Colonic mucosa (tissue), 4 donors: Measurements from ENCODE around the gene MCAM. TPM values are rescaled to one million over a fixed set of nuclear protein-coding genes. Genes with fewer than 3 reads are reported as not detected.

ENCODE experiments used
- DNase-seq: peaks from one replicate; pipeline ENCODE4 v3.0.0-alpha.2; 2020
- H3K27ac ChIP-seq: fragments of 200-600 bp; one replicate; pipeline ENCODE4 v1.8.0; 2021
- H3K27me3 ChIP-seq: fragments of 200-600 bp; one replicate; pipeline ENCODE4 v1.8.0; 2021
- H3K36me3 ChIP-seq: fragments of 200-600 bp; one replicate; pipeline ENCODE4 v1.8.0; 2021
- H3K4me1 ChIP-seq: fragments of 200-600 bp; one replicate; pipeline ENCODE4 v1.8.0; 2021; ENCODE audit warnings: mild to moderate bottlenecking
- H3K4me3 ChIP-seq: fragments of 200-600 bp; one replicate; pipeline ENCODE4 v1.8.0; 2021
- H3K9ac ChIP-seq, 2 donors: one replicate each; pipeline ENCODE4 v1.7.0; 2013; ENCODE audit warnings: control low read depth in 2 of 2, low read depth in 2 of 2, low read length in 2 of 2
- H3K9me3 ChIP-seq: fragments of 200-600 bp; one replicate; pipeline ENCODE4 v1.8.0; 2021
- CTCF ChIP-seq: fragments of 200-600 bp; IDR thresholded peaks from one replicate; pipeline ENCODE4 v1.8.0; 2022; ENCODE audit warnings: antibody characterized with exemption, mild to moderate bottlenecking
- intact Hi-C: fragments of 100-400 bp; cut with DNase I; formaldehyde crosslinking; loops from one replicate; pipeline ENCODE4 v1.14.1; 2022
- total RNA-seq, 2 donors: library from RNA; stranded (reverse); fragmentation: NEBNext Ultra II Directional in 1 of 2; extraction: Animal tissue kit (Norgen Biotek cat#: 25700) in 1 of 2; gene quantifications; one replicate each; pipeline ENCODE4 v1.2.1, GENCODE V29; 2021
- donor health status: healthy.
- donor health status: DM: no; HTN: no; CAD: no.
- donor health status: DM: no; HTN: no; CAD: no.

The MCAM gene
- total RNA-seq, 2 donors from 2014 or later = 5.4 to 36.9 TPM

GRCh38 chr11:119347940-119348605 is 31.1 kb upstream of the MCAM start:
- no peak overlapping the region for H3K9ac ChIP-seq
- H3K27ac ChIP-seq = no peak overlapping the region
- H3K36me3 ChIP-seq = no peaks in the 10 kb centered on the region
- intact Hi-C loops = no loop called here
- no peak overlapping the region for H3K4me3 ChIP-seq
- no peak for TF ChIP-seq CTCF
- H3K4me1 ChIP-seq = no peaks in the 10 kb centered on the region
- no peaks in the 10 kb centered on the region for H3K9me3 ChIP-seq
- DNase-seq = no peak
- no peaks in the 10 kb centered on the region for H3K27me3 ChIP-seq

DNA sequence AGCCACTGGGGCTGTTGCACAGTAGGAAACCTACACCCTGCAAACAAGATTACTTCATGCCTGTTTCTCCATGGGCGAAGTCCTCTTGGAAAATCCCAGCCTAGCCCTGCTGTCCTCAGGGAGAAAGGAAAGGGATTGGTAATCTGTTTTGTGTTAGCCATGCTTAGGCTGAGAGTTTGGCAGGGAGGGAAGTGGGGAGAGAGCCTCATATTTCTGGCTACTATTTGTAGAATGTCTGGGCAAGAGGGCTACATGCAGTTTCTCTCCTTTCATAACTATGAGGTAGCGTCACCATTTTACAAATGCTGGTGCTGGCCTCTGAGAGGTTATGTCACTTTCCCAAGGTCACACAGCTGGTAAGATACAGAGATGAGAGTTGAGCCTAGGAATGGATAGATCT is 30.3 kb upstream of the MCAM start:
- intact Hi-C loops = no loop called here
- no peak for TF ChIP-seq CTCF
- H3K27ac ChIP-seq = no peak overlapping the region
- no peaks in the 10 kb centered on the region for H3K4me1 ChIP-seq
- H3K4me3 ChIP-seq = no peak overlapping the region
- H3K27me3 ChIP-seq = no peaks in the 10 kb centered on the region
- no peak overlapping the region for H3K9ac ChIP-seq
- no peaks in the 10 kb centered on the region for H3K9me3 ChIP-seq
- no peaks in the 10 kb centered on the region for H3K36me3 ChIP-seq
- DNase-seq = no peak

- Histone ChIP-seq H3K36me3 (no peaks in the 10 kb centered on the region), H3K27ac (no peak within 1 kb of the TSS), H3K9me3 (no peaks in the 10 kb centered on the region), H3K9ac (no peak within 1 kb of the TSS), H3K27me3 (no peaks in the 10 kb centered on the region), H3K4me1 (no peaks in the 10 kb centered on the region), H3K4me3 (no peak within 1 kb of the TSS)
- intact Hi-C loops = no loop called here
- DNase-seq = no peak
- TF ChIP-seq CTCF = no peak
These were observed 29.7 kb upstream of the MCAM start, which contains the start of gene MFRP for GRCh38 chr11:119346605-119347004. MFRP (minus strand) TSS chr11:119346705; CDS start chr11:119346513, 192 bp downstream.

GRCh38 chr11:119345685-119346084 is 28.8 kb upstream of the MCAM start:
- Histone ChIP-seq H3K9me3 (no peaks in the 10 kb centered on the region), H3K4me3 (no peak overlapping the region), H3K27ac (no peak overlapping the region), H3K4me1 (peaks cover 5% of the 10 kb centered on the region), H3K36me3 (no peaks in the 10 kb centered on the region), H3K27me3 (peaks cover 6% of the 10 kb centered on the region), H3K9ac (no peak overlapping the region)
- no peak for TF ChIP-seq CTCF
- no peak for DNase-seq
- intact Hi-C loops = no loop called here

GRCh38 chr11:119344291-119345010 is 27.5 kb upstream of the MCAM start:
- no peak overlapping the region for H3K4me3 ChIP-seq
- DNase-seq = no peak
- peaks cover 18% of the 10 kb centered on the region for H3K27me3 ChIP-seq
- H3K9me3 ChIP-seq = no peaks in the 10 kb centered on the region
- TF ChIP-seq CTCF = no peak
- no peaks in the 10 kb centered on the region for H3K36me3 ChIP-seq
- H3K4me1 ChIP-seq = peaks cover 16% of the 10 kb centered on the region
- no peak overlapping the region for H3K9ac ChIP-seq
- intact Hi-C loops = no loop called here
- no peak overlapping the region for H3K27ac ChIP-seq
